Activated CD8-positive, alpha-beta T cell treated with anti-CD3 and anti-CD28 coated beads for 36 hours (primary cell): ENCODE data around the gene EGFR. TPM values are rescaled to one million over a fixed set of nuclear protein-coding genes. Genes with fewer than 3 reads are reported as not detected.

Experiments used
- ATAC-seq: fragments of 200-7000 bp; cut with Tn5 transposase; one replicate; pipeline ENCODE4 v1.10.0; 2021; ENCODE audit warnings: mild to moderate bottlenecking, moderate library complexity
- CTCF ChIA-PET: fragments of 350-600 bp; sonication (Branson Sonifier 250); formaldehyde crosslinking; loops from one replicate; lab custom pipeline; 2021; ENCODE audit warnings: antibody characterized with exemption; lab: Charles Lee
- POLR2A ChIA-PET: fragments of 350-600 bp; sonication (Branson Sonifier 250); formaldehyde crosslinking; loops from one replicate; lab custom pipeline; 2021; ENCODE audit warnings: antibody characterized with exemption; lab: Charles Lee
- DNase-seq: peaks from one replicate; pipeline ENCODE4 v3.0.0-alpha.2; 2020
- H3K27ac Mint-ChIP-seq: one replicate; pipeline ENCODE4 v1.8.0; 2021; ENCODE audit warnings: mild to moderate bottlenecking, mixed read lengths
- H3K27me3 Mint-ChIP-seq: one replicate; pipeline ENCODE4 v1.8.0; 2021; ENCODE audit warnings: mixed read lengths
- H3K36me3 Mint-ChIP-seq: one replicate; pipeline ENCODE4 v1.8.0; 2021; ENCODE audit warnings: low read depth, mixed read lengths
- H3K4me1 Mint-ChIP-seq: one replicate; pipeline ENCODE4 v1.8.0; 2021; ENCODE audit warnings: low read depth, mixed read lengths
- H3K4me3 Mint-ChIP-seq: one replicate; pipeline ENCODE4 v1.8.0; 2021; ENCODE audit warnings: mild to moderate bottlenecking, moderate library complexity, mixed read lengths
- H3K9me3 Mint-ChIP-seq: one replicate; pipeline ENCODE4 v1.8.0; 2021; ENCODE audit warnings: mixed read lengths
- CTCF ChIP-seq: fragments of 200-600 bp; IDR thresholded peaks from one replicate; pipeline ENCODE4 v1.8.0; 2022; ENCODE audit warnings: antibody characterized with exemption, mild to moderate bottlenecking
- intact Hi-C: fragments of 100-400 bp; cut with micrococcal nuclease; formaldehyde crosslinking; loops from one replicate; pipeline ENCODE4 v1.10.0; 2022
- total RNA-seq, 2 experiments: library from RNA; stranded (reverse); gene quantifications; one replicate each; pipeline ENCODE4 v1.2.3, GENCODE V29; 2021

Gene EGFR
- total RNA-seq, 2 experiments from 2014 or later: not detected

GRCh38 chr7:54987772-54988171 lies 31.0 kb upstream of the EGFR start:
- H3K9me3 Mint-ChIP-seq: no peaks in the 10 kb centered on the region
- intact Hi-C loops: no loop called here
- H3K36me3 Mint-ChIP-seq: no peaks in the 10 kb centered on the region
- H3K27me3 Mint-ChIP-seq: peaks cover 3% of the 10 kb centered on the region
- no peak overlapping the region for H3K4me3 Mint-ChIP-seq
- no peak for ATAC-seq
- POLR2A ChIA-PET: no interaction called here
- DNase-seq: no peak
- H3K4me1 Mint-ChIP-seq: no peaks in the 10 kb centered on the region
- CTCF ChIA-PET: interaction anchor here (0.9 kb wide), 1 partner anchor 214 kb away, joined by 3 read pairs; no protein-coding TSS in a partner anchor
- TF ChIP-seq CTCF: no peak
- H3K27ac Mint-ChIP-seq: no peak overlapping the region

- ATAC-seq (no peak), DNase-seq (no peak)
- no peaks in the 10 kb centered on the region for H3K36me3 Mint-ChIP-seq
- no peak overlapping the region for H3K4me3 Mint-ChIP-seq
- H3K9me3 Mint-ChIP-seq: no peaks in the 10 kb centered on the region
- ChIA-PET CTCF (interaction anchor here (0.9 kb wide), 1 partner anchor 215 kb away, joined by 3 read pairs; no protein-coding TSS in a partner anchor), POLR2A (no interaction called here)
- H3K27ac Mint-ChIP-seq: no peak overlapping the region
- intact Hi-C loops: no loop called here
- no peak for TF ChIP-seq CTCF
- peaks cover 3% of the 10 kb centered on the region for H3K27me3 Mint-ChIP-seq
- H3K4me1 Mint-ChIP-seq: no peaks in the 10 kb centered on the region
These were observed 30.3 kb upstream of the EGFR start for GRCh38 chr7:54988516-54988915.

- Mint-ChIP-seq H3K9me3 (no peaks in the 10 kb centered on the region), H3K27me3 (no peaks in the 10 kb centered on the region), H3K4me1 (no peaks in the 10 kb centered on the region), H3K36me3 (no peaks in the 10 kb centered on the region), H3K4me3 (no peak overlapping the region), H3K27ac (no peak overlapping the region)
- ATAC-seq: no peak
- CTCF ChIA-PET: no interaction called here
- no peak for TF ChIP-seq CTCF
- intact Hi-C loops: no loop called here
- DNase-seq: no peak
- POLR2A ChIA-PET: no interaction called here
These were observed 29.2 kb upstream of the EGFR start for GRCh38 chr7:54989453-54990225.

GRCh38 chr7:54991341-54991740 lies 27.5 kb upstream of the EGFR start:
- POLR2A ChIA-PET: no interaction called here
- Mint-ChIP-seq H3K27me3 (peaks cover 2% of the 10 kb centered on the region), H3K27ac (no peak overlapping the region), H3K36me3 (no peaks in the 10 kb centered on the region), H3K4me1 (peaks cover 11% of the 10 kb centered on the region), H3K9me3 (no peaks in the 10 kb centered on the region), H3K4me3 (no peak overlapping the region)
- intact Hi-C loops: no loop called here
- CTCF ChIA-PET: no interaction called here
- ATAC-seq: no peak
- DNase-seq: no peak
- TF ChIP-seq CTCF: no peak

- no peaks in the 10 kb centered on the region for H3K9me3 Mint-ChIP-seq
- POLR2A ChIA-PET: no interaction called here
- intact Hi-C loops: no loop called here
These were observed 25.8 kb upstream of the EGFR start for GRCh38 chr7:54992871-54993475.

More at GRCh38 chr7:54992871-54993475, 25.8 kb upstream of the EGFR start:
- no peak for ATAC-seq
- Mint-ChIP-seq H3K4me1 (peaks cover 14% of the 10 kb centered on the region), H3K4me3 (no peak overlapping the region), H3K27ac (no peak overlapping the region), H3K27me3 (peaks cover 2% of the 10 kb centered on the region), H3K36me3 (no peaks in the 10 kb centered on the region)
- no peak for TF ChIP-seq CTCF
- no peak for DNase-seq
- CTCF ChIA-PET: interaction anchor here (1.4 kb wide), 1 partner anchor 262 kb away, joined by 3 read pairs; no protein-coding TSS in a partner anchor
